B cell (primary cell): ENCODE data around the gene KNSTRN. TPM values are rescaled to one million over a fixed set of nuclear protein-coding genes. Genes with fewer than 3 reads are reported as not detected.

Experiments used
- ATAC-seq: fragments of 200-7000 bp; cut with Tn5 transposase; one replicate; pipeline ENCODE4 v1.10.0; 2021; ENCODE audit warnings: low read depth, mild to moderate bottlenecking, moderate number of reproducible peaks, moderate library complexity
- CTCF ChIA-PET: fragments of 350-600 bp; sonication (Branson Sonifier 250); formaldehyde crosslinking; loops from one replicate; lab custom pipeline; 2021; ENCODE audit warnings: antibody characterized with exemption, inconsistent platforms; lab: Charles Lee
- POLR2A ChIA-PET: fragments of 350-600 bp; sonication (Branson Sonifier 250); formaldehyde crosslinking; loops from one replicate; lab custom pipeline; 2021; ENCODE audit warnings: antibody characterized with exemption; lab: Charles Lee
- DNase-seq: peaks from one replicate; pipeline ENCODE4 v3.0.0; 2013
- H2AFZ ChIP-seq: 2 replicates; pipeline ENCODE4 v1.6.1; 2012; ENCODE audit warnings: mild to moderate bottlenecking, low read depth, low read length; ENCODE audit not compliant: insufficient read depth, poor library complexity, severe bottlenecking
- H3K27ac ChIP-seq, 2 donors: 1 replicate in 1 of 2; 2 replicates in 1 of 2; pipeline ENCODE4 v1.5.1; 2012 to 2013; ENCODE audit warnings: low read length in 2 of 2, mild to moderate bottlenecking in 2 of 2, moderate library complexity in 1 of 2
- H3K27me3 ChIP-seq, 4 experiments: fragments of 200-600 bp in 1 of 4; sonication (generic) in 1 of 4; replicated peaks in 1 of 4; 1 replicate in 2 of 4; 2 replicates in 2 of 4; pipeline versions ENCODE4 v1.6.1 to v1.7.0; 2013 to 2016; ENCODE audit warnings: low read length in 3 of 4, mild to moderate bottlenecking in 2 of 4, mixed read lengths in 1 of 4, moderate library complexity in 1 of 4; ENCODE audit not compliant: insufficient read depth in 4 of 4, control insufficient read depth in 3 of 4; ENCODE audit errors: control extremely low read depth in 1 of 4
- H3K36me3 ChIP-seq, 2 experiments: replicated peaks in 1 of 2; 1 replicate in 1 of 2; 2 replicates in 1 of 2; pipeline versions ENCODE4 v1.6.1 to v1.7.1; 2013; ENCODE audit warnings: low read length in 1 of 2; ENCODE audit not compliant: insufficient read depth in 2 of 2, control insufficient read depth in 1 of 2; ENCODE audit errors: control extremely low read depth in 1 of 2, extremely low read depth in 1 of 2
- H3K4me1 ChIP-seq, 2 donors: fragments of 200-600 bp in 1 of 2; sonication (generic) in 1 of 2; 1 replicate in 1 of 2; 2 replicates in 1 of 2; pipeline versions ENCODE4 v1.5.1 to v1.6.1; 2013 to 2017; ENCODE audit warnings: low read length in 2 of 2; ENCODE audit not compliant: control insufficient read depth in 2 of 2, insufficient read depth in 2 of 2
- H3K4me2 ChIP-seq: replicated peaks from 2 replicates; pipeline ENCODE3; 2012; ENCODE audit warnings: mild to moderate bottlenecking, low read depth, low read length; ENCODE audit not compliant: poor library complexity, severe bottlenecking
- H3K4me3 ChIP-seq, 5 experiments: fragments of 200-600 bp in 1 of 5; sonication (generic) in 1 of 5; 1 replicate in 3 of 5; 2 replicates in 2 of 5; pipeline versions ENCODE4 v1.5.1 to v1.7.0; 2011 to 2016; ENCODE audit warnings: low read length in 4 of 5, mild to moderate bottlenecking in 4 of 5, low read depth in 2 of 5, control low read depth in 1 of 5, moderate library complexity in 1 of 5; ENCODE audit not compliant: insufficient read depth in 1 of 5; ENCODE audit errors: control extremely low read depth in 1 of 5, extremely low read depth in 1 of 5
- H3K79me2 ChIP-seq: fragments of 200-600 bp; sonication (generic); one replicate; pipeline ENCODE4 v1.6.0; 2016; ENCODE audit warnings: low read length; ENCODE audit not compliant: control insufficient read depth, insufficient read depth
- H3K9ac ChIP-seq: fragments of 200-600 bp; sonication (generic); 2 replicates; pipeline ENCODE4 v1.6.1; 2017; ENCODE audit warnings: mild to moderate bottlenecking, low read length, moderate library complexity
- H3K9me3 ChIP-seq, 3 donors: one replicate each; pipeline versions ENCODE4 v1.6.1 to v1.7.1; 2013; ENCODE audit warnings: low read length in 2 of 3; ENCODE audit not compliant: control insufficient read depth in 2 of 3, insufficient read depth in 1 of 3; ENCODE audit errors: control extremely low read depth in 1 of 3
- H4K20me1 ChIP-seq: 2 replicates; pipeline ENCODE4 v1.6.0; 2012; ENCODE audit warnings: mild to moderate bottlenecking, low read length; ENCODE audit not compliant: insufficient read depth, control insufficient read depth, poor library complexity, severe bottlenecking
- H3K27ac Mint-ChIP-seq: one replicate; pipeline ENCODE4 v1.8.0; 2021; ENCODE audit warnings: mixed read lengths
- H3K27me3 Mint-ChIP-seq: one replicate; pipeline ENCODE4 v1.8.0; 2021; ENCODE audit warnings: mixed read lengths
- H3K4me1 Mint-ChIP-seq: one replicate; pipeline ENCODE4 v1.8.0; 2021; ENCODE audit warnings: mixed read lengths
- H3K4me3 Mint-ChIP-seq: one replicate; pipeline ENCODE4 v1.8.0; 2021; ENCODE audit warnings: mixed read lengths
- H3K9me3 Mint-ChIP-seq: one replicate; pipeline ENCODE4 v1.8.0; 2022; ENCODE audit warnings: mixed read lengths; ENCODE audit not compliant: insufficient read depth
- CTCF ChIP-seq: fragments of 200-600 bp; IDR thresholded peaks from one replicate; pipeline ENCODE4 v1.8.0; 2022; ENCODE audit warnings: antibody characterized with exemption, mild to moderate bottlenecking
- EZH2 ChIP-seq: IDR thresholded peaks from 2 replicates; pipeline ENCODE4 v1.6.1; 2012; ENCODE audit warnings: borderline replicate concordance, low read depth, mild to moderate bottlenecking, moderate library complexity, low read length; ENCODE audit not compliant: insufficient read depth, poor library complexity, severe bottlenecking
- WGBS: methylation state at CpG from one replicate; pipeline ENCODE4 v1.1.5; 2013; ENCODE audit warnings: missing lambda C conversion rate; ENCODE audit not compliant: insufficient coverage; 5-methylcytosine and 5-hydroxymethylcytosine counted together
- intact Hi-C: fragments of 100-400 bp; cut with micrococcal nuclease; formaldehyde crosslinking; loops from one replicate; pipeline ENCODE4 v1.10.0; 2022
- polyA plus RNA-seq: library from polyadenylated mRNA; depleted of rRNA; stranded (reverse); fragments of >200 nt; gene quantifications from 2 replicates; pipeline ENCODE4 v1.2.3, GENCODE V29; 2012
- total RNA-seq, 2 donors: library from RNA; stranded (reverse); fragments of 120-200 nt in 1 of 2; gene quantifications; 1 replicate in 1 of 2; 2 replicates in 1 of 2; pipeline versions ENCODE4 v1.2.3 to v1.2.4, GENCODE V29; 2013 to 2022

KNSTRN gene
- total and polyA plus RNA-seq, 2 donors (not counting 1 experiment from before 2014, with no cell fraction given): 4.0 to 14.0 TPM

GRCh38 chr15:40334941-40335795, 47.4 kb upstream of the KNSTRN start:
- no peaks in the 10 kb centered on the region for H4K20me1 ChIP-seq
- Mint-ChIP-seq H3K9me3 (no peaks in the 10 kb centered on the region), H3K4me1 (peaks cover 28% of the 10 kb centered on the region), H3K27me3 (peaks cover 4% of the 10 kb centered on the region), H3K4me3 (no peak overlapping the region), H3K27ac (no peak overlapping the region)
- ChIA-PET CTCF (interaction anchor here (1.1 to 15.0 kb wide), 10 partner anchors 8 to 118 kb away, joined by 4 to 382 read pairs (median 84); partner anchors contain the start of genes ANKRD63, DISP2, INAFM2 and PLCB2), POLR2A (interaction anchor here (1.7 kb wide), 1 partner anchor 27 kb away, joined by 6 read pairs; the partner anchor contains the start of gene PLCB2)
- 66% methylated on average over 22 of the region's 26 CpGs for WGBS
- TF ChIP-seq CTCF: no peak
- TF ChIP-seq EZH2: no peak
- H3K4me3 ChIP-seq: no peak overlapping the region
- ATAC-seq: no peak
- no peaks in the 10 kb centered on the region for H3K79me2 ChIP-seq
- H3K9me3 ChIP-seq: no peaks in the 10 kb centered on the region
- peaks cover 21 to 31% of the 10 kb centered on the region in 2 donors for H3K4me1 ChIP-seq
- no peak overlapping the region for H3K9ac ChIP-seq
- H3K27ac ChIP-seq: no peak overlapping the region
- no peaks in the 10 kb centered on the region for H3K36me3 ChIP-seq
- intact Hi-C loops: no loop called here
- no peak for DNase-seq
- H3K27me3 ChIP-seq: peaks cover 0 to 12% (median 0%) of the 10 kb centered on the region in 4 experiments
- no peak overlapping the region for H3K4me2 ChIP-seq
- H2AFZ ChIP-seq: no peak overlapping the region
